HG02852 (cell line): ENCODE results near the gene PARD3.

Experiments
- ATAC-seq: cut with Tn5 transposase; IDR thresholded peaks from one replicate; pipeline ENCODE4 v1.9.1; 2021; ENCODE audit warnings: mild to moderate bottlenecking, moderate library complexity; ENCODE audit not compliant: unreplicated experiment

The PARD3 gene

GRCh38 chr10:34102893-34103506, 712.1 kb downstream of the PARD3 start:
- no peak for ATAC-seq

GRCh38 chr10:34102237-34102673, 712.8 kb downstream of the PARD3 start:
- no peak for ATAC-seq

- no peak for ATAC-seq
Observed at GRCh38 chr10:34101001-34101400, 714.1 kb downstream of the PARD3 start.

- no peak for ATAC-seq
Observed at GRCh38 chr10:34098821-34099567, 716.1 kb downstream of the PARD3 start.

GRCh38 chr10:34097682-34098081, 717.4 kb downstream of the PARD3 start:
- no peak for ATAC-seq

GRCh38 chr10:34094961-34095360, 720.1 kb downstream of the PARD3 start:
- ATAC-seq: no peak

- ATAC-seq: no peak
Observed at GRCh38 chr10:34094146-34094696, 720.9 kb downstream of the PARD3 start.

GRCh38 chr10:34092891-34093290, 722.2 kb downstream of the PARD3 start:
- no peak for ATAC-seq

GRCh38 chr10:34091635-34092195, 723.4 kb downstream of the PARD3 start:
- ATAC-seq: no peak

GRCh38 chr10:34089253-34089652, 725.8 kb downstream of the PARD3 start:
- no peak for ATAC-seq

GRCh38 chr10:34088208-34088794, 726.8 kb downstream of the PARD3 start:
- ATAC-seq: no peak

GRCh38 chr10:34087095-34087418, 728.0 kb downstream of the PARD3 start:
- ATAC-seq: no peak

- no peak for ATAC-seq
Observed at GRCh38 chr10:34083567-34083966, 731.5 kb downstream of the PARD3 start.

GRCh38 chr10:34081948-34082347, 733.1 kb downstream of the PARD3 start:
- no peak for ATAC-seq

GRCh38 chr10:34081347-34081743, 733.8 kb downstream of the PARD3 start:
- no peak for ATAC-seq

- no peak for ATAC-seq
Observed at GRCh38 chr10:34080485-34081346, 734.4 kb downstream of the PARD3 start.

GRCh38 chr10:34079702-34080484, 735.2 kb downstream of the PARD3 start:
- no peak for ATAC-seq

- no peak for ATAC-seq
Observed at GRCh38 chr10:34078745-34079470, 736.2 kb downstream of the PARD3 start.

- no peak for ATAC-seq
Observed at GRCh38 chr10:34078017-34078744, 736.9 kb downstream of the PARD3 start.
